HTR-8/SVneo (cell line): ENCODE data around the gene TMEM191C.
"Not testable (repeated sequence)": the region's sequence is repeated elsewhere in the genome, so short reads cannot be mapped to it uniquely, and the experiment has no call there.

Source experiments
- DNase-seq: peaks from one replicate; pipeline ENCODE4 v3.0.0; 2011; ENCODE audit warnings: low spot score, mixed read lengths; ENCODE audit not compliant: insufficient read length
- FAIRE-seq: peaks from 2 replicates; lab custom pipeline; 2011; peaks lifted over from hg19 to GRCh38; lab: Jason Lieb, UNC

The TMEM191C gene

GRCh38 chr22:21467337-21468193 is at the start of gene TMEM191C:
TMEM191C (plus strand) TSS chr22:21467387; CDS start chr22:21467460, 73 bp downstream.
- not testable (repeated sequence) for DNase-seq, FAIRE-seq

GRCh38 chr22:21417853-21418252 is 49.3 kb upstream of the TMEM191C start:
- DNase-seq, FAIRE-seq: not testable (repeated sequence)

GRCh38 chr22:21418974-21419638 is 48.1 kb upstream of the TMEM191C start:
- not testable (repeated sequence) for DNase-seq, FAIRE-seq

GRCh38 chr22:21420180-21420763 is 46.9 kb upstream of the TMEM191C start:
- not testable (repeated sequence) for FAIRE-seq, DNase-seq

GRCh38 chr22:21424084-21424709 is 43.0 kb upstream of the TMEM191C start:
- not testable (repeated sequence) for DNase-seq, FAIRE-seq

GRCh38 chr22:21434378-21435233 is 32.6 kb upstream of the TMEM191C start:
- not testable (repeated sequence) for DNase-seq, FAIRE-seq

GRCh38 chr22:21435998-21436810 is 31.0 kb upstream of the TMEM191C start:
- not testable (repeated sequence) for FAIRE-seq, DNase-seq

- DNase-seq, FAIRE-seq: not testable (repeated sequence)
Measured at GRCh38 chr22:21438013-21438412, 29.2 kb upstream of the TMEM191C start.

- not testable (repeated sequence) for FAIRE-seq, DNase-seq
Measured at GRCh38 chr22:21440018-21440636, 27.1 kb upstream of the TMEM191C start.

GRCh38 chr22:21440676-21441075 is 26.5 kb upstream of the TMEM191C start:
- not testable (repeated sequence) for FAIRE-seq, DNase-seq

GRCh38 chr22:21441170-21441569 is 26.0 kb upstream of the TMEM191C start:
- DNase-seq, FAIRE-seq: not testable (repeated sequence)

- not testable (repeated sequence) for DNase-seq, FAIRE-seq
Measured at GRCh38 chr22:21442123-21442522, 25.1 kb upstream of the TMEM191C start.

- FAIRE-seq, DNase-seq: not testable (repeated sequence)
Measured at GRCh38 chr22:21442646-21443045, 24.5 kb upstream of the TMEM191C start.

GRCh38 chr22:21443057-21443734 is 24.0 kb upstream of the TMEM191C start:
- DNase-seq: no peak
- no peak for FAIRE-seq

- DNase-seq (no peak), FAIRE-seq (no peak)
Measured at GRCh38 chr22:21443735-21444421, 23.3 kb upstream of the TMEM191C start.

- FAIRE-seq (no peak), DNase-seq (no peak)
Measured at GRCh38 chr22:21444701-21445436, 22.3 kb upstream of the TMEM191C start.
